Measurements from ENCODE around the gene RASL10B.

DNA sequence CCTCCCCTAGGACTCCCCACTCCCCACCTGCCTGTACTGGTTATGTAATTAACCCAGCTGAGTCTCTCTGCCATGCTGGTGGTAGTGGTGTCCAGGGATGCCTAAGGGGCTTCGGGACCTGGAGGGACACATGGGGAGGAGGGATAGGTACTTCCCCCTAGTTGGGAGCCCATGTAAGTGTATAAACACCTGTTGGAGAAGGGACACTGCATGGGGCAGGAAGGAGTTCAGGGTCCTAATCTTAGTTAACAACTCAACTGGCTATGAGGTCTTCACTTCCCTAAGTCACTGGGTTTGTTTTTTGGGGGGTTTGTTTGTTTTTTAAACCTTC is 1.3 kb downstream of the RASL10B start:
- TF ChIP-seq POLR2AphosphoS5 (IDR thresholded peaks at IDR 0.05) (no peak), TAF1 (IDR thresholded peaks at IDR 0.05; ENCODE audit: low read depth) (no peak)
- TF ChIP-seq, protein P1, sequence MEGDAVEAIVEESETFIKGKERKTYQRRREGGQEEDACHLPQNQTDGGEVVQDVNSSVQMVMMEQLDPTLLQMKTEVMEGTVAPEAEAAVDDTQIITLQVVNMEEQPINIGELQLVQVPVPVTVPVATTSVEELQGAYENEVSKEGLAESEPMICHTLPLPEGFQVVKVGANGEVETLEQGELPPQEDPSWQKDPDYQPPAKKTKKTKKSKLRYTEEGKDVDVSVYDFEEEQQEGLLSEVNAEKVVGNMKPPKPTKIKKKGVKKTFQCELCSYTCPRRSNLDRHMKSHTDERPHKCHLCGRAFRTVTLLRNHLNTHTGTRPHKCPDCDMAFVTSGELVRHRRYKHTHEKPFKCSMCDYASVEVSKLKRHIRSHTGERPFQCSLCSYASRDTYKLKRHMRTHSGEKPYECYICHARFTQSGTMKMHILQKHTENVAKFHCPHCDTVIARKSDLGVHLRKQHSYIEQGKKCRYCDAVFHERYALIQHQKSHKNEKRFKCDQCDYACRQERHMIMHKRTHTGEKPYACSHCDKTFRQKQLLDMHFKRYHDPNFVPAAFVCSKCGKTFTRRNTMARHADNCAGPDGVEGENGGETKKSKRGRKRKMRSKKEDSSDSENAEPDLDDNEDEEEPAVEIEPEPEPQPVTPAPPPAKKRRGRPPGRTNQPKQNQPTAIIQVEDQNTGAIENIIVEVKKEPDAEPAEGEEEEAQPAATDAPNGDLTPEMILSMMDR (IDR thresholded peaks at IDR 0.05; ENCODE audit: poor library complexity, severe bottlenecking), result no peak

Measured in neural cell (in vitro differentiated cells).